Measurements from ENCODE around the gene PTPRH.

Gene PTPRH

DNA sequence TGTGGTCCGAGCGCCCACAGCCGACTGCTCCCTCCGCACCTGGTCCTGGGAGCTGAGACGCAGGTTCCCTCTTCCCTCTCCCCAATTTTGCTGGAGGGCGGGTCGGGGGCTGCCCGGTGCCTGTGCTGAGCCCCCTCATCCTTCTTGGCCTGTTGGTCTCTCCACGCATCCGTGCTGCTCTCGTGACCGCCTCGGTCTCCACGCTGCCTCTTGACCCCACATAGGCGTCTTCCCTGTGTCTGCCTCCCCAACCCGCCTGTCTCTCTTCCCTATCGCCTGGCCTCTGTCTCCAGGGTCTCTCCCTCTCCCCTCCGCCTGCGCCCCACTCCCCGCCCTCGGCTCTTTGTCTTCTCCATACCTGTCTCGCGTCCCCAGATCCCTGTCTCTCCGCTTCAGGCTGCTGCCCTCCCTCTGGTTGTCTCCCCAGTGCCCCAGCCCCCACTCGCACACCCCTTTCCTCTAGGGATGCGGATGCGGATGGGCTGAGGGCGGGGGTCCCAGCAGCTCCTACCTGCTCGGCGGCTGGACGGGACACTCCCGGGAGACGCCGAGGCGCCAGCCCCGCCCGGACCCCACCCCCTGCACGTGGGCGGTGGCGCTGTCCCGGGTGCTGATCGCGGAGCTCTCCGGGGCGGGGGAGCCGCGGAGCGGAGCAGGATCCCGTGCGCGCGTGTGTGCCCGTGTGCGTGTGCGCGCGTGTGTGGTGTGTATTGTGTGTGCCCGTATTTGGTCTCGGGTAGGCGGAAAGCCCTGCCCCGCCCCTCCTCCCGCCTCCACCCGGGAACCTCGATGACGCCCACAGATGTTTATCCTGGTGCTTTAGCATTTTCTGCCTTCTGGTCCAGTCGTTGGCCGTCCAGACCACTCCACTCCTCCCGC is 29.5 kb downstream of the PTPRH start, which contains the start of gene SYT5:
Gene SYT5 (minus strand): TSS at position 684 of the 879 bp plus-strand sequence. CDS start 1,248 bp downstream, outside the sequence.
- DNase-seq (ENCODE audit: low spot score): peak; percentile 86
- in situ Hi-C loops (cut with MboI; ENCODE audit: low pct_unique_long_range_greater_than_20kb, low sequenced_read_pairs, unreplicated experiment): no loop called here
- TF ChIP-seq, protein P1, sequence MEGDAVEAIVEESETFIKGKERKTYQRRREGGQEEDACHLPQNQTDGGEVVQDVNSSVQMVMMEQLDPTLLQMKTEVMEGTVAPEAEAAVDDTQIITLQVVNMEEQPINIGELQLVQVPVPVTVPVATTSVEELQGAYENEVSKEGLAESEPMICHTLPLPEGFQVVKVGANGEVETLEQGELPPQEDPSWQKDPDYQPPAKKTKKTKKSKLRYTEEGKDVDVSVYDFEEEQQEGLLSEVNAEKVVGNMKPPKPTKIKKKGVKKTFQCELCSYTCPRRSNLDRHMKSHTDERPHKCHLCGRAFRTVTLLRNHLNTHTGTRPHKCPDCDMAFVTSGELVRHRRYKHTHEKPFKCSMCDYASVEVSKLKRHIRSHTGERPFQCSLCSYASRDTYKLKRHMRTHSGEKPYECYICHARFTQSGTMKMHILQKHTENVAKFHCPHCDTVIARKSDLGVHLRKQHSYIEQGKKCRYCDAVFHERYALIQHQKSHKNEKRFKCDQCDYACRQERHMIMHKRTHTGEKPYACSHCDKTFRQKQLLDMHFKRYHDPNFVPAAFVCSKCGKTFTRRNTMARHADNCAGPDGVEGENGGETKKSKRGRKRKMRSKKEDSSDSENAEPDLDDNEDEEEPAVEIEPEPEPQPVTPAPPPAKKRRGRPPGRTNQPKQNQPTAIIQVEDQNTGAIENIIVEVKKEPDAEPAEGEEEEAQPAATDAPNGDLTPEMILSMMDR (IDR thresholded peaks at IDR 0.05; ENCODE audit: extremely low read depth, insufficient read depth, missing control alignments): no peak

DNA sequence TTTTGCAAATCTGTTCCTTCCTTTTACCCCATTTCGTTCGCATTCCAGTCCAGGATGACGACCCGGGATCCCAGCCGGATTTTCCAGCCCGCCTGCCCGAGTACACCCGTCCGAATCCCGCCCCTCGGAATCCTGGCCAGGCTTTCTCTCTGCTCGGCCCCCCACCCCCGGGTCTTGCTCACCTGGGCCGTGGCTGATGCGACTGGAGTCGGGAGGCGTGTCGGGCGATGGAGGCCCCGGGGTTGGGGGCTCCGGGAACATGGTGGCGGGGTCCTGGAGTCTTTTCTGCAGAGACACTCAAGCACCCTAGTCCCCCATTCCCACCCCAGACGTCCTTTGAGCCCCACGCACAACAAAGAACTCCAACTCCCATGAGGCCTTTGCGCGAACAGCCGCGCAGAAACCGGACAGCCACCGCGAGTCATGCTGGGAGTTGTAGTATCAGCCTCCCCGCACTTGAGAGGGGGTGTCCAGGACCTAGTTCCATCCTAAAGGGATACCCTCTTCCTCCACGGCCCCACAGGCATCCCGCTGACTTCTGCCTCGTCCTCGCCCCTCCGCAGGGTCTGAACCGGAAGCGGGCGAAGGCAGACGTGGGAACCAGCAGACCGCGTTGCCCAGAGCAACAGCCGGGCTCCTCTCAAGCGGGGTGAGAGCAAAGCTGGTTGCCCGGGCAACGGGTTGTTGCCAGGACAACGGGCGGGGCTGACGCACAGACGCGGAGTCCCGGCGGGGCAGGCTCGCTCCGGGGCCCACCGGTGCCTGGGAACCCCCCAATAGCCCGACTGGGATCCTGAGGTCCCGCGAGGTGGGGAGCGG is 30.3 kb downstream of the PTPRH start:
- TF ChIP-seq, protein P1 (IDR thresholded peaks at IDR 0.05; ENCODE audit: extremely low read depth, insufficient read depth, missing control alignments): no peak
- in situ Hi-C loops (cut with MboI; ENCODE audit: low pct_unique_long_range_greater_than_20kb, low sequenced_read_pairs, unreplicated experiment): no loop called here
- DNase-seq (ENCODE audit: low spot score): peak; percentile 99

DNA sequence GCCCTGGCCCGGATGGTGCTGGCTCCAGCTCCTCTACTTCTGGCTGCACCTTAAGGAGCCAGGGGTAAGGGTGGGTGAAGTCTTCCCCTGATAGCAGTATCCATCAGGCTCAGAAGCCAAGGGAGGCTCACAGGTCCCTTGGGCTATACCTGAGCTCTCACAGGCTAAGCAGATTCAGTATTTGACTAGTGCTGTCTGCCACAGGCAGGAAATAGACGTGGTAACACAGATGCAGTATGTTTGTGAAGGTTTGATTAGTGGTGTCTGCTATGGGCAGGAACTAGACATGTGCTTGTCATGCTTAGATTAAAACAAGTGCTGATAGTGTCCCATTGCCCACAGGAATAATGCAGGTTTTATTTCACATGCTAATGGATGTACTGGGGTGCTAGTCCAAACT is 33.2 kb downstream of the PTPRH start:
- TF ChIP-seq, protein P1 (IDR thresholded peaks at IDR 0.05; ENCODE audit: extremely low read depth, insufficient read depth, missing control alignments): no peak
- in situ Hi-C loops (cut with MboI; ENCODE audit: low pct_unique_long_range_greater_than_20kb, low sequenced_read_pairs, unreplicated experiment): no loop called here
- DNase-seq (ENCODE audit: low spot score): no peak

DNA sequence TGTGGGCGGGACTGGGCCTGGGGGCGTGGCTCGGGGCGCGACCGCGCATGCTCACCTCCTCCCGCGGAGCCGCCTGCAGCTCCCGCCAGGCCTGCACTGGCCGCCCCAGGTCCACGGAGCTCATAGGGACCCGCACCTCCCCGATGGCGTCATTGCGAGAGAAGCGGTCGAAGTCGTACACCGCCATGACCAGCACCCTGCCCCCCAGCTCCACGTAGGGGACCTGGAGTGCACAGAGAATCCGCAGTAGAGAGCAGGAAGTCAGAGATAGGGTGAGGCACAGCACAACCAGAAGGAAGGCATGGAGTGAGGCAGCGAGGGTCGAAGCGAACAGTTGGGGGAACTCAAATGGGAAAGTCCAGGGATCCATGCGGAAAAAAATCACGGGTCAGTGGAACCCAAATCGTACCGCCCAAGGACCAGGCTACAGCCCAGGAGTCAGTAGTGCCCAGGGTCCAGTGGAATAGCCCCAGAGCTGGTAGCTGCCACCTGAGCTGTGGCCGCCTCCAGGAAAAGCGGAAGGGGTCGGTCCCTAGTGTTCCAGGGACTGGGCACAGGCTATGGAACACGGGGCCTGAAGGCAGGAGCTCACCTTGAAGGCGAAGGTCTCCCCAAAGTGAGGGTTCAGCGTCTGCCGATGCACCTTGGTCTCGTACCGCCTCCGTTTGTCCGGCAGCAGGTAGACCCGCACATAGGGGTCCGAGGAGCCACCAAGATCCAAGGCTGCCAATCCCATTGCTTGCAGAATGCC is 34.0 kb downstream of the PTPRH start:
- TF ChIP-seq, protein P1 (IDR thresholded peaks at IDR 0.05; ENCODE audit: extremely low read depth, insufficient read depth, missing control alignments): no peak
- DNase-seq (ENCODE audit: low spot score): no peak
- in situ Hi-C loops (cut with MboI; ENCODE audit: low pct_unique_long_range_greater_than_20kb, low sequenced_read_pairs, unreplicated experiment): no loop called here

DNA sequence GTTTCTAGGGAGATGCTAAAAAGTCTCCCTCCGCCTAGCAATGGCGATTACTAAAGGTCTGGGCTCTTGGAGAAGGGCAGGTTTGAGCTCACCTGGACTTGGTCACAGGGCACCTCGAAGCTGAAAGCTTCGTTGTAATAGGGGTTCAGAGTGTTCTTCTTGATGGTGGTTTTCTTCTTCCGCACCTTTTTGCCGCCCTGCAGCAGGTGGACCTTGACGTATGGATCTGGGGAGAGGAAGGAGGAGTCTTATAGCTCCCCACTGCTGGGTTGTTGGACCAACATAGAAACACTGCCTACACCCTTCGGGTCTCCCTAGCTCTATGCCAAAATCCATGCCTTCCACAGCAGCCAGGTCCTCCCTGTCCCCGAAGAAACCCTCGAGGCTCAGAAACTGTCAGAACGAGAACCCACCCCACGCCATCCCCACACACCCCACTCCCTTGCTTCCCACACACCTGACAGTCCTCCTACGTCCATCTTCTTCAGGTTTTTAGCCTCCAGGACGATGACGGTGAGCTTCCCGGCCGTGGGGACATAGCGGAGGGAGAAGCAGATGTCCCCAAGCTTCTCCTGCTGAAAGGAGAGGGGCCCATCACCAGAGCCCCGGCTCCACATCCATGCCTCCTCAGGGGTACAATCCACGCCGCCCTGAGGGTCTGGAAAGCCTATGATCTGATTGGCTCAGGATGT is 34.7 kb downstream of the PTPRH start:
- TF ChIP-seq, protein P1 (IDR thresholded peaks at IDR 0.05; ENCODE audit: extremely low read depth, insufficient read depth, missing control alignments): no peak
- in situ Hi-C loops (cut with MboI; ENCODE audit: low pct_unique_long_range_greater_than_20kb, low sequenced_read_pairs, unreplicated experiment): no loop called here
- DNase-seq (ENCODE audit: low spot score): no peak

Data from GM13977 (cell line).